Immature natural killer cell (primary cell): ENCODE measurements around the gene TRIM50. TPM values are rescaled to one million over a fixed set of nuclear protein-coding genes. Genes with fewer than 3 reads are reported as not detected.
A peak's percentile ranks its signal among the peaks of the same experiment; 100 is the strongest.

Source experiments
- DNase-seq, 3 donors: peaks; one replicate each; pipeline ENCODE4 v3.0.0; 2022; ENCODE audit warnings: mixed read lengths in 1 of 3
- H3K27ac Mint-ChIP-seq, 6 donors: one replicate each; pipeline ENCODE4 v1.8.0; 2020; ENCODE audit warnings: mixed read lengths in 6 of 6, mild to moderate bottlenecking in 5 of 6, inconsistent platforms in 4 of 6, moderate library complexity in 3 of 6
- H3K27me3 Mint-ChIP-seq, 3 donors: one replicate each; pipeline ENCODE4 v1.8.0; 2020 to 2021; ENCODE audit warnings: low read depth in 3 of 3, mild to moderate bottlenecking in 3 of 3, mixed read lengths in 3 of 3, moderate library complexity in 3 of 3, inconsistent platforms in 1 of 3
- H3K36me3 Mint-ChIP-seq, 3 donors: one replicate each; pipeline ENCODE4 v1.8.0; 2020; ENCODE audit warnings: mixed read lengths in 3 of 3, inconsistent platforms in 2 of 3, mild to moderate bottlenecking in 2 of 3
- H3K4me1 Mint-ChIP-seq, 2 donors: one replicate each; pipeline ENCODE4 v1.8.0; 2020; ENCODE audit warnings: inconsistent platforms in 2 of 2, mild to moderate bottlenecking in 2 of 2, mixed read lengths in 2 of 2, moderate library complexity in 1 of 2
- H3K4me3 Mint-ChIP-seq, 5 donors: one replicate each; pipeline ENCODE4 v1.8.0; 2020; ENCODE audit warnings: mild to moderate bottlenecking in 5 of 5, mixed read lengths in 5 of 5, inconsistent platforms in 3 of 5, moderate library complexity in 3 of 5
- H3K9me3 Mint-ChIP-seq, 6 donors: one replicate each; pipeline ENCODE4 v1.8.0; 2020; ENCODE audit warnings: mild to moderate bottlenecking in 6 of 6, mixed read lengths in 6 of 6, inconsistent platforms in 4 of 6, moderate library complexity in 3 of 6
- polyA plus RNA-seq, 3 donors: library from polyadenylated mRNA; unstranded; fragments of 300-500 nt; fragmentation: Illumina TruSeq; gene quantifications; one replicate each; pipeline ENCODE4 v1.2.3, GENCODE V29; 2021

TRIM50 gene
- polyA plus RNA-seq, 3 donors from 2014 or later: not detected

DNA sequence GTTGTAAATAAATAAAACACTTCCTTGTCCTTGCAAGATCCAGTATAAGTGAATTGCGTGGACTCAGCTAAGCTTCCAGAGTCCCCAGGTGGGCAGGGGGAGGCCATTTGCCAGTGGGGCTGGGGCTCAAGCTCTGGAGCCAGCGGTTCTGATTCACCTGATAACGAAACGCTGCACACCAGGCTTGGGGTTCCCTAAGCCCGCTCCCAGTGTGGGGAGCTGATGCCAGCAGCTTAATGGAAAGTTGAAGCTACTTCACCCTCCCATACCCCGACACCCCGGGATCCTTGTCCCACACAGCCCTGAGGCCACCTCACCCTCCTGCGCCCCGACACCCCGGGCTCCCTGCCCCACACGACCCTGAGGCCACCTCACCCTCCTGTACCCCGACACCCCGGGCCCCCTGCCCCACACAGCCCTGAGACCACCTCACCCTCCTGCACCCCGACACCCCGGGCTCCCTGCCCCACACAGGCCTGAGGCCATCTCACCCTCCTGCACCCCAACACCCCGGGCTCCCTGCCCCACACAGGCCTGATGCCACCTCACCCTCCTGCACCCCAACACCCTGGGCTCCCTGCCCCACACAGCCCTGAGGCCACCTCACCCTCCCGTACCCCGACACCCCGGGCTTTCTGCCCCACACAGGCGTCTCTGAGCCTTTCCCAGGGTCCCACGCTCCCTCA is 30.9 kb upstream of the TRIM50 start:
- DNase-seq: no peak
- peak overlapping the region in 1 of 5 donors; percentile 44 for H3K4me3 Mint-ChIP-seq
- H3K36me3 Mint-ChIP-seq: no peaks in the 10 kb centered on the region
- H3K4me1 Mint-ChIP-seq: peaks cover 0 to 3% of the 10 kb centered on the region in 2 donors
- no peaks in the 10 kb centered on the region for H3K9me3 Mint-ChIP-seq
- no peak overlapping the region for H3K27ac Mint-ChIP-seq
- peaks cover 3 to 10% (median 4%) of the 10 kb centered on the region in 3 donors for H3K27me3 Mint-ChIP-seq

DNA sequence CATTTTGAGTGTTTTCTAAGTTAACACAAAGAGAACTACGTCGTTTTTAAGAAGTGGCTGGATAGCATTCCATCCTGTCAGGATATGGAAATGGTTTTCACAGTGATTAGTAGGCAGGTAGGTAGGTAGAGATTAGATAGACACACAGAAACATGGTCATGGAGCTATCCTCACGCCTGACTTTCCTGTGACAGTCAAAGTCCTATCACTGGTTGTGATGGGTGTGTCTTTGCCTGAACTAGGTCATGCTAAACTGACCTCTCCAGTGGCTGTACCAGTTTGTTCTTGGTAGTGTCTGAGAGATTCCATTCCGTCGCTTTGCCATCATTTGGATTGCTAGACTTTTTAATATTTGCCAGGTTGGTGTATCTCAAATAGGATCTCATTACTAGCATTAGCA is 28.3 kb upstream of the TRIM50 start:
- no peaks in the 10 kb centered on the region for H3K36me3 Mint-ChIP-seq
- no peak for DNase-seq
- H3K4me1 Mint-ChIP-seq: peaks cover 0 to 3% of the 10 kb centered on the region in 2 donors
- H3K27ac Mint-ChIP-seq: no peak overlapping the region
- H3K4me3 Mint-ChIP-seq: no peak overlapping the region
- peaks cover 3 to 10% (median 4%) of the 10 kb centered on the region in 3 donors for H3K27me3 Mint-ChIP-seq
- no peaks in the 10 kb centered on the region for H3K9me3 Mint-ChIP-seq

DNA sequence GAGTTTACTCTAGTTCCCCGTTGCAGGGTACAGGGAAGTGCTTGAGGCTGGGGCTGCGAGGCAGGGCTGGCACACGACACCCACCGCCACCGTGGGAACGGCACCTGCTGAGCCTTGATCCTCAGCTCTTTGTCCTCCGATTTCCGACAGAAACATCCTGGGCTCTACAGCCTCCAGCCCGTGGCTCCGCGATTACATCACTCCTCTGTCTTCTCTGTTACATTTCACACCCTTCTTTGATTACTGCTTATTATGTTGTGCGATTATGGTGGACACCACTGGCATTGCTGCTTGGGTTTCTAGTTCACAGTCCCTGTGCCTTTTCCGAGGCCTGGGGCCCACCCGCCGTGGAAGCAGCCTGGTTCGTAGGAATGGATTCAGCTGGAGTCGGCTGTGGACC is 26.9 kb upstream of the TRIM50 start:
- Mint-ChIP-seq H3K9me3 (no peaks in the 10 kb centered on the region), H3K36me3 (no peaks in the 10 kb centered on the region), H3K27ac (no peak overlapping the region), H3K27me3 (peaks cover 3 to 10% (median 3%) of the 10 kb centered on the region in 3 donors), H3K4me3 (no peak overlapping the region), H3K4me1 (peaks cover 0 to 3% of the 10 kb centered on the region in 2 donors)
- DNase-seq: no peak

DNA sequence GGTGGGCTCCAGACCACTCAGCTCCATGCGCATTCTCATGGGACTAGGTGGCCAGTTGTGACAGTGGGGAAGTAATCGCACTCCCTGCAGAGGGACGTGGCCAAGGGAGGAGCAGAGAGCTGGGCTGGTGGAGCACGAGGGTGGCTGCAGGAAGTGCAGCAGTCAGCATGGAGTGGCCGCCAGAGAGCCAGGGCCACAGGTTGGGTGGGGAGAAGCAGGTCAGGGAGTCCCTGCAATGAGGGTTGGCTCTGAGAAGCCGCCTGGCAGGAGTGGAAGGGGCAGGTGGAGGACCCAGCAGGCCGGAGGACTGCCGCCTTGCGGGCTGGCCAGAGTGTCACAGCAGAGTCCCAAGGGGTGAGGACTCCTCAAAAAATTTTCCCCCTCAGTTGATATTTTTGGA is 26.3 kb upstream of the TRIM50 start:
- Mint-ChIP-seq H3K9me3 (no peaks in the 10 kb centered on the region), H3K4me1 (peaks cover 0 to 3% of the 10 kb centered on the region in 2 donors), H3K4me3 (no peak overlapping the region)

DNA sequence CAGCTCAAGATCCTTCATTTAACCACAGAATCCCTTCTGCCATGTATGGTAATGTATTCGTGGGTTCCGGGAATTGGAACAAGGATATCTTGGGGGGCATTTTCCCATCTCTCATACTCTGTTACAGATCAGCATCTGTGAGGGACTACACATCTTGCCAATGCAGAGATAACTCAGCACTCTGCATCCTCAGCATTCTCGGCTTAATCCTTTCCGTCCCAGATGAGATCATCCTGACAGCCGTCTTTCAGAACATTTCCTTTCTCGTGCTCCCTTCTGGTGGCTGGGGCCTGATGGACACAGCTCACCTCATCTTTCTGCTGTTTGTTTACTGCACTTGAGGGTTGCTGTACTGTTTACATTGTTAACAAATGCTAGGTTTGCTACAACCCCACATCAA is 25.4 kb upstream of the TRIM50 start:
- no peak overlapping the region for H3K27ac Mint-ChIP-seq
- no peaks in the 10 kb centered on the region for H3K4me1 Mint-ChIP-seq
- no peaks in the 10 kb centered on the region for H3K9me3 Mint-ChIP-seq
- H3K27me3 Mint-ChIP-seq: peaks cover 3 to 13% (median 3%) of the 10 kb centered on the region in 3 donors
- H3K4me3 Mint-ChIP-seq: no peak overlapping the region
- H3K36me3 Mint-ChIP-seq: no peaks in the 10 kb centered on the region
- DNase-seq: no peak

More for the DNA sequence above, 26.3 kb upstream of the TRIM50 start:
- Mint-ChIP-seq H3K36me3 (no peaks in the 10 kb centered on the region), H3K27ac (no peak overlapping the region), H3K27me3 (peaks cover 3 to 10% (median 3%) of the 10 kb centered on the region in 3 donors)
- DNase-seq: no peak

DNA sequence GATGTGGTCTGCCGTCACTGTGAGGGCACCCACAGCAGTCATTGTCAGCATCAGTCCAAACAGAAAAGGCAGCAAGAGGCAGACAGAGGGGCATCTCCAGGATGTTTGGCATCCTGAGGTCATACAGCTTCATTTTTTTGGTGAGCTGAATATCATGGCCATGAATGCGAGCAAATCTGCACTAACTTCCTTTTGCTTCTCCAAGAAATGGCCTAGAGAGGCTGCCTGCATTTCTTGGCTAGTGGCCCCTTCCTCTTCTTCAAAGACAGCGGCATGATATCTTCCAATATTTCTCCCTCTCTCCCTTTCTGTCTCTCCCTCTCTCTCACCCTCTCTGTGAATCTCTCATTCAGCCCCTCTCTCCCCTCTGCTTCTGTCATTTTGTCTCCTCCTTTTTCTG is 24.9 kb upstream of the TRIM50 start:
- no peak overlapping the region for H3K4me3 Mint-ChIP-seq
- no peaks in the 10 kb centered on the region for H3K9me3 Mint-ChIP-seq
- H3K27ac Mint-ChIP-seq: no peak overlapping the region
- no peaks in the 10 kb centered on the region for H3K4me1 Mint-ChIP-seq
- DNase-seq: no peak
- H3K36me3 Mint-ChIP-seq: no peaks in the 10 kb centered on the region
- H3K27me3 Mint-ChIP-seq: peaks cover 3 to 10% (median 3%) of the 10 kb centered on the region in 3 donors

DNA sequence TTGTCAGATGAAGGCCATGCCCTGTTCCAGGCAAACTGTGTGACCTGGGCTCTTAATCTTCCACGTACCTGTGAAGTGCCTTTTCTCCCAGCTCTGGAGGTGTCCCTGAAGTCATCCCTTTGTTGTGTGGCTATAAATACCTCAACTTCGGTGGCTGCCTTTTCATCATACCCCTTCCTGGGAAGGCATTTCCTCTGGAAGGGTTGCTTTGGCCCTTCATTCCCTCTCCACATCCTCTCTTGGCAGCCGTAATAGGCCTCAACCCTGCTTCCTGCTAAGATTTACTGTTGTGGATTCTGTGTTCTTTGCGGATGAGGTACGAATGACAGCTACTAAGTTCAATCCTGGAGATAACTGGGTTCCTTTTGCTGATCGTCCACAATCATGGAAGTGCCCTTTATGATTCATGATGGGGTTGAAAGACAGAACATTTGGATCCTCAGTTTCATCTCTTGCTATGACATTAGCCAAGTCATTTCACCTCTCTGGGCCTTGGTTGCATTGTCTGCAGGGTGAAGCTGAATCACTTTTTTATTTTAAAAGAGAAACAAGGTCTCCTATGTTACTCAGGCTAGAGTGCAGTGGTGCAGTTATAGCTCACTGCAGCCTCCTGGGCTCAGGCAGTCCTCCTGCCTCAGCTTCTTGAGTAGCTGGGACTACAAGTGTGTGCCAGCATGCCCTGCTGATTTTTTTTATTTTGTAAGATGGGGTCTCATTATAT is 23.7 kb upstream of the TRIM50 start:
- H3K36me3 Mint-ChIP-seq: no peaks in the 10 kb centered on the region
- no peaks in the 10 kb centered on the region for H3K9me3 Mint-ChIP-seq
- peaks cover under 1 to 7% (median 3%) of the 10 kb centered on the region in 3 donors for H3K27me3 Mint-ChIP-seq
- H3K27ac Mint-ChIP-seq: no peak overlapping the region
- no peak for DNase-seq
- no peak overlapping the region for H3K4me3 Mint-ChIP-seq
- no peaks in the 10 kb centered on the region for H3K4me1 Mint-ChIP-seq

DNA sequence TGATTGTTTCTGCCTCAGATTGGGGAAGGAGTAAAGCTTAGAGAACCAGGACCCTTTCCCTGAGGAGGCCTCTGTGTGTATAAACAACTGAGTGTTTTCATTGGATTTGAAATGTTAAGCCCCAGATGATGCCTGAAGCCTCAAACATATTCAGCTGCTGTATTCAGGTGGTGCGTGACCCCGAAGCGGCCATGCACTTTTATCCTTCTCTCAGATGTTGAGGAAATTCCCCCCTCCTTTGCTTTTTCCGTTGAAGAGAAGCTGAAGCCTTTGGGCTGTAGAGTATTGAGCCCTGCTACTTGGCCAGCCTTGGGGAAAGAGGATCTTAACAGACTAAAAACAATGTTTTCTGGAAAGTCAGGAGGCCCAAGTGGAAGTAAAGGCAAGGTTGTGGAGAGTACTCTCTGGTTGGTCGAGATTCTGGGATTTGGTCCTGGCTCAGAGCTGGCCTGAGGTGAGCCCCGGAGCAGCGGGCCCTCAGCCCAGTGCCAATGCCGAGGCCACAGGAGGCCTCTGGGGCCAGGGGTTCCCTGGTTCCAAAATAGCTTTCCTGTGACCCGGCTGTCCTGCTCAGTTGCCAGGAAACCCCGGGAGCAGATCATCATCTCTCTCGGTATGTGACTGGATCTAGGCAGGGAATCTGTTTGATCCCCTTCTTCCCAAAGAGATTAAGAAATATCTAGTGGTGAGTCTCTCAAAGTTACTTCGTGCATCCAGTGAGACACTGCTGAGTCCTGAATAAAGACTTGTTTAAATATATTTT is 22.6 kb upstream of the TRIM50 start:
- Mint-ChIP-seq H3K27ac (no peak overlapping the region), H3K4me3 (no peak overlapping the region), H3K36me3 (no peaks in the 10 kb centered on the region), H3K9me3 (no peaks in the 10 kb centered on the region), H3K27me3 (peaks cover 0 to 7% (median 3%) of the 10 kb centered on the region in 3 donors), H3K4me1 (no peaks in the 10 kb centered on the region)
- no peak for DNase-seq

DNA sequence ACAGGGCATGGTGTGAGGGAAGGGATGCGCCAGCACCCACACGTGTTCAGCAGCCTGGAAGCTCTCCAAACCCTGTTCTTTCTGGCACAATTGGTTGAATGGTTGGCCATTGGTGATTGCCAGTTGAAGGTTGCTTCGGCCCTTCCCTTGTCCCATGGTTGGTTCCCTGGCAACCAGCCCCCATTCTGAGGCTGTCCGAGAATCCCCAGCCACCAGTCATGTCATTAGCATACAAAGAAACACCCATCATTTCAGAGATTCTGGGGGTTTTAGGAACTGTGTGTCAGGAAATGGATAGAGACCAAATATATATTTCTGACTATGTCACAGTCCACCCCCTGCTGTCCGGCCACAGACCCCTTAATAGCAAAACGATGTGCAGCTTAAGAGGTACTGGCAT is 21.9 kb upstream of the TRIM50 start:
- Mint-ChIP-seq H3K4me1 (no peaks in the 10 kb centered on the region), H3K9me3 (no peaks in the 10 kb centered on the region), H3K36me3 (no peaks in the 10 kb centered on the region), H3K27me3 (peaks cover 0 to 5% (median 0%) of the 10 kb centered on the region in 3 donors), H3K27ac (no peak overlapping the region), H3K4me3 (no peak overlapping the region)
- DNase-seq: no peak

DNA sequence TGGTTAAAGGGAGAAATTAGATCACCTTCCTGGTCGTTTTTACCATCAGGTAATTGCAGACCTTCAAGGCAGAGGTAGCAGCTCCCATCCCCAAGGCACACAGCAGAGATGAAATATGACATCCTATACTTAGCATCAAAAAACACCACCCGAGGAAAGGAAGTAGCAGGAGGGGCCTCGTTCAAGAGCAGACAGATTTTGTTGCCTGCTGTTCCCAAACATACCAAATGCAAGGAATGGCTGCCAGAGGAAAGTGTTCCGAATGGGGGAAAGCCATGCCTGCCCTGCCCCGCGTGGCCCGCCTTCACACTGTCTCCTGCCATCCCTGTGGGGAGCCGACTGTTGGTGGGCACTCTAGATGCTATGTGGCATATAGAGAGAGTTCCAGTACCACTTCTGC is 18.1 kb upstream of the TRIM50 start:
- H3K4me3 Mint-ChIP-seq: no peak overlapping the region
- H3K36me3 Mint-ChIP-seq: no peaks in the 10 kb centered on the region
- DNase-seq: no peak
- no peaks in the 10 kb centered on the region for H3K9me3 Mint-ChIP-seq
- no peak overlapping the region for H3K27ac Mint-ChIP-seq
- H3K27me3 Mint-ChIP-seq: peaks cover 0 to 12% (median 3%) of the 10 kb centered on the region in 3 donors
- H3K4me1 Mint-ChIP-seq: no peaks in the 10 kb centered on the region

DNA sequence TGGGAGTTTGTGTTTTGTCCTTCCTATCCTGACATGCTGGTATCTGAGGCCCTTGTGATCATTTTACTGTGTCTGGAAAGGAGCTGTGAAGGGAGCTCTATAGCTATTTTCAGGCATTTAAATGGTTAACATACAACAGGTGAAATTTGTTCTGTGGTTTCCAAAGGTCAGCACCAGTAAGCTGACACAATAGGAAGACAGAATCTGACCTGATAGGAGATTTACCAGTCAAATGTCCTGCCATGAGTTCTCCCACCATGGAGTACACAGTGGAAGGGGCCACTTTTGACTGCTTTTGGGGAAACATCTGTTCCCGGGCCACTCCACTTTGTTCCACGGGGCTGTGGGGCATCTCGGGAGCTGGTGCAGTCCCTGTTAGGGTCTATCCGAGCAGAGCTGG is 17.7 kb upstream of the TRIM50 start:
- Mint-ChIP-seq H3K9me3 (no peaks in the 10 kb centered on the region), H3K36me3 (no peaks in the 10 kb centered on the region), H3K4me1 (no peaks in the 10 kb centered on the region), H3K4me3 (no peak overlapping the region), H3K27ac (no peak overlapping the region), H3K27me3 (peaks cover 0 to 12% (median 4%) of the 10 kb centered on the region in 3 donors)
- DNase-seq: no peak

DNA sequence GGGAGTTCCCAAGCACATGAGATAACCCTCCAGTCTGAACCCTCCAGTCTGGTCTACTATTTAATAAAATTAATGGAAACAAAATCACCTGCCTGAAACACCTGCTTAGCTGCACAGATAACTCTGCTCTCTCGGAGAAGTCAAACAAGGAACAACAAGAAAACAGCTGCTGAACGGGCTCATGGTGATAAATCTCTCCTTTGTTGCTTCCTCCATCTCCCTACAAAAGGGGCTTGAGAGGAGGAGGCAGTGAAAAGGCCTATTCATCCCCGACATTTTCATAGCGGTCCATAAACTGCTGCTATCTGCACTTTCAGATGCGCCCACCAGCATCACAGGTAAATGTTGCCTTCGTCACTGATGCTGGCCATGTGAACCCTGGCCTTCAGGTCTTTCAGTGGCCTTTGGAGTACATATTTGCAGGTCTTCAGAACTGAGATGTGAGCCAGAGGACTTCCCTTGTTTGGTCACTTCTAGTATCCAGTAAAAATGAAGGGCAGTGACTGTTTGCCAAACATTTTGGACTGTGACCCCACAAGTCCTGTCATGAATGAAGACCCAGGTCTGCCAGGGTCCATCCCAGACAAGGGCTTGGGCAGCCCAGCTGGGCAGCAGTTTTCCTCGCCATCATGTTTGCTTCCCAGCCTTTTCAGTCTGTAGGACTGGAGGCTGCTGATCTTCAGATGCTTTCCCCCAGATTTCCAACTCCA is 15.9 kb upstream of the TRIM50 start:
- peak overlapping the region in 1 of 6 donors; percentile 10 for H3K27ac Mint-ChIP-seq
- no peak overlapping the region for H3K4me3 Mint-ChIP-seq
- H3K9me3 Mint-ChIP-seq: no peaks in the 10 kb centered on the region
- H3K4me1 Mint-ChIP-seq: no peaks in the 10 kb centered on the region
- peaks cover 0 to 12% (median 5%) of the 10 kb centered on the region in 3 donors for H3K27me3 Mint-ChIP-seq
- no peaks in the 10 kb centered on the region for H3K36me3 Mint-ChIP-seq
- DNase-seq: no peak

DNA sequence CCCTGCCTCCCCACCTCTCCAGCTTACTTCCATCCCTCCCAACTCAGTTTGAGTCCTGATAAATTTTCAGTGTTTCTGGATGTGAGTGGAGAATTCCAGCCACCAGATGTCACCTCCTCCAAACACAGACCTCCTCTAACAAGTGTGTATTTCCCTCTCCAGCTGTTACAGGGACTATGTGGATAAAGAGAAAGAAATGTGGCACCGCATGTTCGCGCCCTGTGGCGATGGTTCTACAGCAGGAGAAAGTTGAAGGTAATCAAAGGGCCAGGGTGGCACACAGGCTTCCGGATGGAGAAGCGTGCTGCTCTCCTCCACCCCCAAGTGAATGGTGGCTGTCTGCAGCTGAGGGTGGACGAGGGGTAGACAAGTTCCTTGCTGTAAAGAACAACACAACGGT is 14.8 kb upstream of the TRIM50 start:
- H3K27me3 Mint-ChIP-seq: peaks cover 0 to 9% (median 5%) of the 10 kb centered on the region in 3 donors
- H3K36me3 Mint-ChIP-seq: no peaks in the 10 kb centered on the region
- H3K27ac Mint-ChIP-seq: no peak overlapping the region
- no peaks in the 10 kb centered on the region for H3K9me3 Mint-ChIP-seq
- DNase-seq: no peak
- H3K4me3 Mint-ChIP-seq: no peak overlapping the region
- no peaks in the 10 kb centered on the region for H3K4me1 Mint-ChIP-seq
